Sigmoid colon (tissue), 3 donors: ENCODE results near the gene FOXR2.

ENCODE experiments used
- POLR2A ChIP-seq, 2 donors: fragments of 450-650 bp; IDR thresholded peaks; one replicate each; pipeline ENCODE4 v1.6.1; 2016; ENCODE audit warnings: antibody characterized with exemption in 2 of 2, mild to moderate bottlenecking in 2 of 2, moderate library complexity in 2 of 2
- TF ChIP-seq, protein P1 (sequence below), 4 experiments: fragments of 450-650 bp in 3 of 4; fragments of 200-600 bp in 1 of 4; IDR thresholded peaks; one replicate each; pipeline ENCODE4 v1.5.1; 2016 to 2019; ENCODE audit warnings: antibody characterized with exemption in 4 of 4, mild to moderate bottlenecking in 3 of 4, moderate library complexity in 2 of 4

GRCh38 chrX:55648434-55648833, 25.2 kb downstream of the FOXR2 start:
- no peak for TF ChIP-seq POLR2A (IDR thresholded peaks at IDR 0.05)
- TF ChIP-seq, protein P1, sequence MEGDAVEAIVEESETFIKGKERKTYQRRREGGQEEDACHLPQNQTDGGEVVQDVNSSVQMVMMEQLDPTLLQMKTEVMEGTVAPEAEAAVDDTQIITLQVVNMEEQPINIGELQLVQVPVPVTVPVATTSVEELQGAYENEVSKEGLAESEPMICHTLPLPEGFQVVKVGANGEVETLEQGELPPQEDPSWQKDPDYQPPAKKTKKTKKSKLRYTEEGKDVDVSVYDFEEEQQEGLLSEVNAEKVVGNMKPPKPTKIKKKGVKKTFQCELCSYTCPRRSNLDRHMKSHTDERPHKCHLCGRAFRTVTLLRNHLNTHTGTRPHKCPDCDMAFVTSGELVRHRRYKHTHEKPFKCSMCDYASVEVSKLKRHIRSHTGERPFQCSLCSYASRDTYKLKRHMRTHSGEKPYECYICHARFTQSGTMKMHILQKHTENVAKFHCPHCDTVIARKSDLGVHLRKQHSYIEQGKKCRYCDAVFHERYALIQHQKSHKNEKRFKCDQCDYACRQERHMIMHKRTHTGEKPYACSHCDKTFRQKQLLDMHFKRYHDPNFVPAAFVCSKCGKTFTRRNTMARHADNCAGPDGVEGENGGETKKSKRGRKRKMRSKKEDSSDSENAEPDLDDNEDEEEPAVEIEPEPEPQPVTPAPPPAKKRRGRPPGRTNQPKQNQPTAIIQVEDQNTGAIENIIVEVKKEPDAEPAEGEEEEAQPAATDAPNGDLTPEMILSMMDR (IDR thresholded peaks at IDR 0.05) = no peak
